Mucosa of descending colon (tissue), 3 donors: ENCODE data around the gene MYO18B. TPM values are rescaled to one million over a fixed set of nuclear protein-coding genes. Genes with fewer than 3 reads are reported as not detected.

Experiments used
- ATAC-seq: fragments of 200-7000 bp; cut with Tn5 transposase; one replicate; pipeline ENCODE4 v1.9.1; 2020; ENCODE audit warnings: mild to moderate bottlenecking, moderate library complexity
- DNase-seq, 3 donors: peaks; one replicate each; pipeline ENCODE4 v3.0.0-alpha.2; 2020
- H3K36me3 ChIP-seq: fragments of 200-600 bp; one replicate; pipeline ENCODE4 v1.8.0; 2021; ENCODE audit warnings: low read depth, mild to moderate bottlenecking
- H3K4me1 ChIP-seq: fragments of 200-600 bp; one replicate; pipeline ENCODE4 v1.8.0; 2021; ENCODE audit warnings: low read depth, mild to moderate bottlenecking
- H3K4me3 ChIP-seq: fragments of 200-600 bp; one replicate; pipeline ENCODE4 v1.8.0; 2021; ENCODE audit warnings: mild to moderate bottlenecking
- H3K9me3 ChIP-seq: fragments of 200-600 bp; one replicate; pipeline ENCODE4 v1.8.0; 2021; ENCODE audit warnings: mild to moderate bottlenecking
- CTCF ChIP-seq: fragments of 200-600 bp; IDR thresholded peaks from one replicate; pipeline ENCODE4 v1.8.0; 2022; ENCODE audit warnings: antibody characterized with exemption, mild to moderate bottlenecking
- intact Hi-C, 2 donors: fragments of 100-400 bp; cut with DNase I in 1 of 2; cut with micrococcal nuclease in 1 of 2; formaldehyde crosslinking; loops; one replicate each; pipeline versions ENCODE4 v1.11.0 to v1.11.1; 2022; cut with DNase I, micrococcal nuclease
- total RNA-seq, 3 donors: library from RNA; stranded (reverse); fragmentation: NEBNext Ultra II Directional in 2 of 3; extraction: Animal tissue kit (Norgen Biotek cat#: 25700) in 2 of 3; gene quantifications; one replicate each; pipeline versions ENCODE4 v1.2.1 to v1.2.4, GENCODE V29; 2021 to 2023
- donor health status: DM: no; HTN: no; CAD: no; lungs with moderate emphysema.
- donor health status: DM: no; HTN: no; CAD: no.
- donor health status: DM: no; HTN: yes; CAD: no.

Gene MYO18B
- total RNA-seq, 3 donors from 2014 or later: 0.03 to 0.17 (median 0.12) TPM

- no peak for ATAC-seq
These were observed 75.3 kb downstream of the MYO18B start for GRCh38 chr22:25817092-25817943.

GRCh38 chr22:25818541-25818940 lies 76.6 kb downstream of the MYO18B start:
- Histone ChIP-seq H3K36me3 (no peaks in the 10 kb centered on the region), H3K4me1 (no peaks in the 10 kb centered on the region), H3K9me3 (no peaks in the 10 kb centered on the region), H3K4me3 (no peak overlapping the region)
- no peak for TF ChIP-seq CTCF
- DNase-seq (no peak), ATAC-seq (no peak)
- intact Hi-C loops: no loop called here

More at GRCh38 chr22:25817092-25817943, 75.3 kb downstream of the MYO18B start:
- no peaks in the 10 kb centered on the region for H3K4me1 ChIP-seq
- intact Hi-C loops: no loop called here
- no peaks in the 10 kb centered on the region for H3K36me3 ChIP-seq
- no peak for DNase-seq
- H3K4me3 ChIP-seq: no peak overlapping the region
- no peaks in the 10 kb centered on the region for H3K9me3 ChIP-seq
- TF ChIP-seq CTCF: no peak

GRCh38 chr22:25822344-25822743 lies 80.4 kb downstream of the MYO18B start:
- no peak for TF ChIP-seq CTCF
- intact Hi-C loops: no loop called here
- Histone ChIP-seq H3K4me1 (no peaks in the 10 kb centered on the region), H3K4me3 (no peak overlapping the region), H3K36me3 (no peaks in the 10 kb centered on the region), H3K9me3 (no peaks in the 10 kb centered on the region)
- DNase-seq (no peak), ATAC-seq (no peak)

DNA sequence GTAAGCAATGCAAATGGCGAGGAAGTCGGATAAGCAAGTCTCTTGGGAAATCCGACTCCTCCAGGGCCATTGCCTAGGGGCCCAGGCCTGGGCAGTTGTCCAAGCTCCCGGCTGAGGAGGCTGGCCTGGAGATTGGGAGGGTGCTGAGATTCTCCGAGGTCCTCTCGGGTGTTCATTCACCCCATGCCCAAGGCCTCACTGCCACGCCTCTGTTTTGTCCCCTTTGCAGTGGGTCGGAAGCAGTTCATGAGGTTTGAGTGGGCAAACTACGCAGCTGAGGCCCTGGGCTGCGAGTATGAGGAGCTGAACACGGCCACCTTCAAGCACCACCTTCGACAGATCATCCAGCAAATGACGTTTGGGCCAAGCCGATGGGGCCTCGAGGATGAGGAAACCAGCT lies 81.3 kb downstream of the MYO18B start:
- intact Hi-C loops: no loop called here
- no peak for ATAC-seq

GRCh38 chr22:25824828-25825423 lies 82.9 kb downstream of the MYO18B start:
- no peak overlapping the region for H3K4me3 ChIP-seq
- H3K36me3 ChIP-seq: no peaks in the 10 kb centered on the region
- DNase-seq (no peak), ATAC-seq (no peak)
- no peak for TF ChIP-seq CTCF
- no peaks in the 10 kb centered on the region for H3K9me3 ChIP-seq
- intact Hi-C loops: no loop called here
- no peaks in the 10 kb centered on the region for H3K4me1 ChIP-seq

More for the DNA sequence above, 81.3 kb downstream of the MYO18B start:
- Histone ChIP-seq H3K36me3 (no peaks in the 10 kb centered on the region), H3K4me3 (no peak overlapping the region), H3K4me1 (no peaks in the 10 kb centered on the region), H3K9me3 (no peaks in the 10 kb centered on the region)
- DNase-seq: no peak
- no peak for TF ChIP-seq CTCF
